Lung (tissue), 12 donors: Measurements from ENCODE around the gene MPZL3. TPM values are rescaled to one million over a fixed set of nuclear protein-coding genes. Genes with fewer than 3 reads are reported as not detected.

ENCODE experiments used
- ATAC-seq: fragments of 200-7000 bp; cut with Tn5 transposase; one replicate; pipeline ENCODE4 v1.9.1; 2020; ENCODE audit warnings: moderate number of reproducible peaks; ENCODE audit not compliant: insufficient read depth, low FRiP score
- DNase-seq, 3 donors: peaks; one replicate each; pipeline ENCODE4 v3.0.0-alpha.2; 2013 to 2017
- H3K27ac ChIP-seq, 2 donors: one replicate each; pipeline ENCODE4 v1.5.1; 2013; ENCODE audit warnings: mild to moderate bottlenecking in 2 of 2, moderate library complexity in 2 of 2, control low read depth in 1 of 2, inconsistent platforms in 1 of 2, low read depth in 1 of 2, low read length in 1 of 2
- H3K27me3 ChIP-seq, 3 donors: one replicate each; pipeline ENCODE4 v1.5.1; 2013; ENCODE audit warnings: low read length in 2 of 3; ENCODE audit not compliant: control insufficient read depth in 3 of 3, insufficient read depth in 3 of 3
- H3K36me3 ChIP-seq, 4 donors: one replicate each; pipeline ENCODE4 v1.5.1; 2013; ENCODE audit warnings: low read length in 4 of 4, mild to moderate bottlenecking in 1 of 4, moderate library complexity in 1 of 4; ENCODE audit not compliant: control insufficient read depth in 4 of 4, insufficient read depth in 4 of 4
- H3K4me1 ChIP-seq, 5 donors: one replicate each; pipeline ENCODE4 v1.5.1; 2013; ENCODE audit warnings: low read length in 5 of 5, mild to moderate bottlenecking in 2 of 5, moderate library complexity in 1 of 5; ENCODE audit not compliant: control insufficient read depth in 5 of 5, insufficient read depth in 5 of 5
- H3K4me3 ChIP-seq: one replicate; pipeline ENCODE4 v1.5.1; 2013; ENCODE audit warnings: mild to moderate bottlenecking, control low read depth, moderate library complexity
- H3K9ac ChIP-seq, 2 donors: one replicate each; pipeline ENCODE4 v1.5.1; 2013; ENCODE audit warnings: low read length in 2 of 2, control low read depth in 1 of 2; ENCODE audit not compliant: insufficient read depth in 1 of 2
- H3K9me3 ChIP-seq, 4 donors: one replicate each; pipeline ENCODE4 v1.5.1; 2013; ENCODE audit warnings: low read length in 3 of 4, mild to moderate bottlenecking in 1 of 4, moderate library complexity in 1 of 4; ENCODE audit not compliant: control insufficient read depth in 4 of 4, insufficient read depth in 3 of 4
- WGBS, 2 donors: extraction: QIAGEN DNeasy Blood & Tissue Kit; methylation state at CpG; one replicate each; pipeline ENCODE4 v1.1.7; 2013; 5-methylcytosine and 5-hydroxymethylcytosine counted together
- polyA plus RNA-seq, 2 donors: library from polyadenylated mRNA; stranded (reverse); fragments of 200-250 nt; gene quantifications; one replicate each; pipeline ENCODE4 v1.2.1, GENCODE V29; 2013
- total RNA-seq, 2 donors: library from RNA; depleted of rRNA in 1 of 2; stranded (reverse); fragments of >200 nt in 1 of 2; gene quantifications; one replicate each; pipeline ENCODE4 v1.2.1, GENCODE V29; 2014 to 2021
- TF ChIP-seq, protein P1 (sequence below): IDR thresholded peaks from 2 replicates; pipeline ENCODE4 v1.5.1; 2012; ENCODE audit warnings: mild to moderate bottlenecking; ENCODE audit errors: control extremely low read depth, extremely low read depth
- donor health status: control.
- donor health status: control.
- donor health status: Bipolar disorder and iron deficiency.
- donor health status: healthy.
- donor health status: DM: yes; HTN: yes; CAD: no.

Gene MPZL3
- total and polyA plus RNA-seq, 4 donors = 7.7 to 22.6 (median 11.1) TPM

DNA sequence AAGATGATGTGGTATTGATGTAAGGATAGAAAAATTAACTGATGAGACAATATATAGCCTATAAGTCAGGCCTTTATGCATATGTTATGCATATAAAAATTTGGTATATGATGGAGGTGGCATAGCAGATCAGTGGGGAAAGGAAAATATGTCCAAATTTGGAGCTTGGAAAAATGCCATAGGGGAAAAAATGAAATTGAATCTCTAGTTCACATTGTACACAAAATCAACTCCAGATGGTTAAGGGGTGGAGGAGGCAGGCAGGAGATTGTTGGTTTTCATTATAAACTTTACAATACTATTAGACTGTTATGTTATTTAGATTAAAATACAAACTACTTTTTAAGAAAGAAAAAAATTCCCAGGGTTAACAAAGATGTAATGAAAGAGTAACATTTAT, 37.2 kb upstream of the MPZL3 start:
- TF ChIP-seq, protein P1, sequence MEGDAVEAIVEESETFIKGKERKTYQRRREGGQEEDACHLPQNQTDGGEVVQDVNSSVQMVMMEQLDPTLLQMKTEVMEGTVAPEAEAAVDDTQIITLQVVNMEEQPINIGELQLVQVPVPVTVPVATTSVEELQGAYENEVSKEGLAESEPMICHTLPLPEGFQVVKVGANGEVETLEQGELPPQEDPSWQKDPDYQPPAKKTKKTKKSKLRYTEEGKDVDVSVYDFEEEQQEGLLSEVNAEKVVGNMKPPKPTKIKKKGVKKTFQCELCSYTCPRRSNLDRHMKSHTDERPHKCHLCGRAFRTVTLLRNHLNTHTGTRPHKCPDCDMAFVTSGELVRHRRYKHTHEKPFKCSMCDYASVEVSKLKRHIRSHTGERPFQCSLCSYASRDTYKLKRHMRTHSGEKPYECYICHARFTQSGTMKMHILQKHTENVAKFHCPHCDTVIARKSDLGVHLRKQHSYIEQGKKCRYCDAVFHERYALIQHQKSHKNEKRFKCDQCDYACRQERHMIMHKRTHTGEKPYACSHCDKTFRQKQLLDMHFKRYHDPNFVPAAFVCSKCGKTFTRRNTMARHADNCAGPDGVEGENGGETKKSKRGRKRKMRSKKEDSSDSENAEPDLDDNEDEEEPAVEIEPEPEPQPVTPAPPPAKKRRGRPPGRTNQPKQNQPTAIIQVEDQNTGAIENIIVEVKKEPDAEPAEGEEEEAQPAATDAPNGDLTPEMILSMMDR = no peak
- DNase-seq (no peak), ATAC-seq (no peak)
- H3K9me3 ChIP-seq = no peaks in the 10 kb centered on the region
- no peaks in the 10 kb centered on the region for H3K4me1 ChIP-seq
- peaks cover 0 to 2% (median 0%) of the 10 kb centered on the region in 3 donors for H3K27me3 ChIP-seq
- H3K4me3 ChIP-seq = no peak overlapping the region
- H3K36me3 ChIP-seq = no peaks in the 10 kb centered on the region
- no peak overlapping the region for H3K9ac ChIP-seq
- H3K27ac ChIP-seq = no peak overlapping the region

DNA sequence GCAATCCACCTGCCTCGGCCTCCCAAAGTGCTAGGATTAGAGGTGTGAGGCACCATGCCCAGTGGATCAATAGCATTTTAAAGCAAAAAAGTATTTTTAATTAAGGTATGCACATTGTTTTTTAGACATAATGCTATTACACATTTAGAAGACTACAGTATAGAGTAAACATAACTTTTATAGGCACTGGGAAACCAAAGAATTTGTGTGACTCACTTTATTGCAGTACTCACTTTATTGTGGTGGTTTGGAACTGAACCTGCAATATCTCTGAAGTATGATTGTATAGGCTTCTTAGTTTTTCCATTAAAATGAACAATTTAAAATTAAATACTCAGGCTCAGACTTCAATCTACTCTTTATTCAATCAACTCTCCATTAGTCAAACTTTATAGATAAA, 34.8 kb upstream of the MPZL3 start:
- Histone ChIP-seq H3K27me3 (peaks cover 0 to 2% (median 0%) of the 10 kb centered on the region in 3 donors), H3K4me1 (no peaks in the 10 kb centered on the region), H3K9me3 (peaks cover 0 to 2% (median 0%) of the 10 kb centered on the region in 4 donors), H3K27ac (no peak overlapping the region), H3K36me3 (no peaks in the 10 kb centered on the region), H3K4me3 (no peak overlapping the region), H3K9ac (no peak overlapping the region)
- 93 to 97% methylated on average over 1 of the region's 1 CpG for WGBS, 2 donors
- ATAC-seq = no peak
- TF ChIP-seq, protein P1 = no peak
- DNase-seq = no peak

DNA sequence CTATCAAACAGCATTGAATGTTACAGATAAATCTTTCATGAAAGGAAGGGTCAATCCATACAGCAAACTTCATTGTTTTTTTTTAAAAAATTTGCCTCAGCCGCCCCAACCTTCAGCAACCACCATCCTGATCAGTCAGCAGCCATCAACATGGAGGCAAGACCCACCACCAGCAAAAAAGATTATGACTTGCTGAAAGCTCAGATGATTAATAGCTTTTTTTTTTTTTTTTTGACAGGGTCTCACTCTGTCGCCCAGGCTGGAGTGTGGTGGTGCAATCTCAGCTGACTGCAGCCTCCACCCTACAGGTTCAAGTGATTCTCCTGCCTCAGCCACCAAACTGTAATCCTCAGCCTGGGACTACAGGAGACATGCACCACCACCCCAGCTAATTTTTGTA, 34.4 kb upstream of the MPZL3 start:
- no peaks in the 10 kb centered on the region for H3K36me3 ChIP-seq
- no peak for DNase-seq
- H3K27me3 ChIP-seq = no peaks in the 10 kb centered on the region
- ATAC-seq = no peak
- no peak overlapping the region for H3K9ac ChIP-seq
- H3K4me3 ChIP-seq = no peak overlapping the region
- peaks cover 0 to 2% (median 0%) of the 10 kb centered on the region in 4 donors for H3K9me3 ChIP-seq
- no peak overlapping the region for H3K27ac ChIP-seq
- TF ChIP-seq, protein P1 = no peak
- H3K4me1 ChIP-seq = no peaks in the 10 kb centered on the region
- WGBS, 2 donors = 85 to 90% methylated on average over 2 of the region's 2 CpGs

DNA sequence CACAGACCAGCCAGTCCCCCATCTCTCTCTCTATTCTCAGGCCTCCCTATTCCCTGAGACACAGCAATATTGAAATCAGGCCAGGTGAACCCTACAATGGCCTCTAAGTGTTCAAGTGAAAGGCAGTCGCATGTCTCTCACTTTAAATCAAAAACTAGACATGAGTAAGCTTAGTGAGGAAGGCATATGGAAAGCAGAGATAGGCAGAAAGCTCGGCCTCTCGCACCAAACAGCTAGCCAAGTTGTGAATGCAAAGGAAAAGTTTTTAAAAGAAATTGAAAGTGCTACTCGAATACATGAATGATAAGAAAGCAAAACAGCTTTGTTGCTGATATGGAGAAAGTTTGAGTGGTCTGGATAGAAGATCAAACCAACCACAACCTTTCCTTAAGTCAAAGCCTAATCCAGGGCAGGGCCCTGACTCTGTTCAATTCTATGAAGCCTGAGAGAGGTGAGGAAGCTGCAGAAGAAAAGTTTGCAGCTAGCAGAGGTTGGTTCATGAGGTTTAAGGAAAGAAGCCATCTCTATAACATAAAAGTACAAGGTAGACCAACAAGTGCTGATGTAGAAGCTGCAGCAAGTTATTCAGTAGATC, 31.7 kb upstream of the MPZL3 start:
- H3K9ac ChIP-seq = no peak overlapping the region
- DNase-seq = no peak
- no peaks in the 10 kb centered on the region for H3K36me3 ChIP-seq
- 58 to 61% methylated on average over 4 of the region's 4 CpGs for WGBS, 2 donors
- H3K27ac ChIP-seq = no peak overlapping the region
- no peaks in the 10 kb centered on the region for H3K27me3 ChIP-seq
- no peak overlapping the region for H3K4me3 ChIP-seq
- H3K4me1 ChIP-seq = no peaks in the 10 kb centered on the region
- ATAC-seq = no peak
- TF ChIP-seq, protein P1 = no peak
- H3K9me3 ChIP-seq = peaks cover 0 to 2% (median 0%) of the 10 kb centered on the region in 4 donors
